NT2/D1 (cell line): ENCODE results near the gene PCNX1.

Experiments
- SUZ12 ChIP-seq: IDR thresholded peaks from 2 replicates; pipeline ENCODE4 v1.6.1; 2011; ENCODE audit not compliant: insufficient read length, insufficient read depth; ENCODE audit errors: extremely low read depth
- YY1 ChIP-seq: IDR thresholded peaks from 2 replicates; pipeline ENCODE4 v1.6.1; 2011; ENCODE audit not compliant: insufficient read length, insufficient read depth
- ZNF274 ChIP-seq: IDR thresholded peaks from 2 replicates; pipeline ENCODE4 v1.6.1; 2011; ENCODE audit warnings: mild to moderate bottlenecking, low read depth, low read length

- no peak for TF ChIP-seq ZNF274
- no peak for TF ChIP-seq YY1
- TF ChIP-seq SUZ12, result no peak
Measured at GRCh38 chr14:71054706-71055105, 147.4 kb downstream of the PCNX1 start.
